GM18499 (cell line): ENCODE data around the gene GUCA1A.
"Not testable (repeated sequence)": the region's sequence is repeated elsewhere in the genome, so short reads cannot be mapped to it uniquely, and the experiment has no call there.

Experiments
- ATAC-seq: cut with Tn5 transposase; IDR thresholded peaks from one replicate; pipeline ENCODE4 v1.9.1; 2021; ENCODE audit warnings: moderate number of reproducible peaks; ENCODE audit not compliant: insufficient read depth, unreplicated experiment

The GUCA1A gene

GRCh38 chr6:42171813-42172581 is 1.2 kb upstream of the GUCA1A start:
- ATAC-seq: no peak

- no peak for ATAC-seq
These were observed 2.7 kb downstream of the GUCA1A start for GRCh38 chr6:42175860-42176259.

GRCh38 chr6:42176981-42177380 is 3.8 kb downstream of the GUCA1A start:
- no peak for ATAC-seq

- ATAC-seq: no peak
These were observed 4.6 kb downstream of the GUCA1A start for GRCh38 chr6:42177514-42178364.

GRCh38 chr6:42179261-42179944 is 6.2 kb downstream of the GUCA1A start:
- ATAC-seq: no peak

- no peak for ATAC-seq
These were observed 6.8 kb downstream of the GUCA1A start for GRCh38 chr6:42179945-42180313.

GRCh38 chr6:42182101-42182500 is 8.9 kb downstream of the GUCA1A start:
- ATAC-seq: no peak

GRCh38 chr6:42184475-42184874 is 11.3 kb downstream of the GUCA1A start:
- no peak for ATAC-seq

GRCh38 chr6:42185597-42185996 is 12.4 kb downstream of the GUCA1A start:
- no peak for ATAC-seq

GRCh38 chr6:42188406-42188805 is 15.2 kb downstream of the GUCA1A start:
- ATAC-seq: no peak

- no peak for ATAC-seq
These were observed 17.5 kb downstream of the GUCA1A start for GRCh38 chr6:42190554-42191183.

GRCh38 chr6:42192385-42192784 is 19.2 kb downstream of the GUCA1A start:
- not testable (repeated sequence) for ATAC-seq

GRCh38 chr6:42193491-42193894 is 20.3 kb downstream of the GUCA1A start:
- ATAC-seq: no peak

GRCh38 chr6:42194056-42194455 is 20.9 kb downstream of the GUCA1A start:
- no peak for ATAC-seq

- ATAC-seq: no peak
These were observed 22.3 kb downstream of the GUCA1A start for GRCh38 chr6:42195415-42195814.

GRCh38 chr6:42197555-42198362 is 24.6 kb downstream of the GUCA1A start:
- no peak for ATAC-seq

- no peak for ATAC-seq
These were observed 26.2 kb downstream of the GUCA1A start for GRCh38 chr6:42199106-42199981.

- ATAC-seq: no peak
These were observed 26.9 kb downstream of the GUCA1A start for GRCh38 chr6:42200035-42200434.

- ATAC-seq: no peak
These were observed 28.2 kb downstream of the GUCA1A start for GRCh38 chr6:42201382-42201781.
